ENCODE data around the gene GET4.

GRCh38 chr7:900331-901040, 24.1 kb downstream of the GET4 start:
- no peak for TF ChIP-seq CTCF (IDR thresholded peaks at IDR 0.05)
- TF ChIP-seq POLR2A (IDR thresholded peaks at IDR 0.05) = no peak
- TF ChIP-seq POLR2AphosphoS5 (IDR thresholded peaks at IDR 0.05) = no peak
